SK-N-MC (cell line): Measurements from ENCODE around the gene TMEM259.

ENCODE experiments used
- EZH2 ChIP-seq: fragments of 200-600 bp; sonication (generic); IDR thresholded peaks from one replicate; pipeline ENCODE4 v1.6.1; 2017; ENCODE audit warnings: antibody characterized with exemption
- FOXP2 ChIP-seq: optimal IDR thresholded peaks from 2 replicates; pipeline ENCODE3; 2011; ENCODE audit warnings: mild to moderate bottlenecking, moderate library complexity; ENCODE audit not compliant: insufficient read depth; ENCODE audit errors: extremely low read length, control extremely low read depth
- POLR2AphosphoS5 ChIP-seq: IDR thresholded peaks from 2 replicates; pipeline ENCODE4 v1.6.1; 2012; ENCODE audit warnings: mild to moderate bottlenecking, low read depth, low read length, borderline replicate concordance

DNA sequence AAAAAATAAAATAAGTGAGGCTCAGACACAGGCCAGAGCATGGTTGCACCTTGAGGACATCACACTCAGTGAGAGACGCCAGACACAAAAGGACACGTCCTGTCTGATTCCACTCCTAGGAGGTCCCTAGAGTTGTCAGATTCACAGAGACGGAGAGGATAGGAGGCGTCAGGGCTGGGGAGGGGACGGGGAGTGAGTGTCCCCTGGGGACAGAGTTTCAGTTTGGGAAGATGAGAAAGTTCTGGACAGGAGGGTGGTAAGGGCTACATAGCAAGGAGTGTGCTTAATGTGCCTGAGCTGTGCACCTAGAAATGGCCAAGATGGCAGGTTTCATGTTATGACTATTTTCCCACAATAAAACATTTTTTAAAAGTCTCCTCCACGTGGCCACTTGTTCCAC, 22.9 kb downstream of the TMEM259 start:
- TF ChIP-seq EZH2 (no peak), POLR2AphosphoS5 (no peak), FOXP2 (no peak)
